WTC11 (cell line): ENCODE measurements around the gene LRFN2.

Experiments
- ZBTB43 ChIP-seq: sonication (generic); formaldehyde crosslinking; IDR thresholded peaks from 2 replicates; pipeline ENCODE4 v1.8.1; 2023; ENCODE audit warnings: mild to moderate bottlenecking, missing genetic modification reagents
- ZNF281 ChIP-seq: sonication (generic); formaldehyde crosslinking; IDR thresholded peaks from 2 replicates; pipeline ENCODE4 v1.8.0; 2023; ENCODE audit warnings: mild to moderate bottlenecking, missing genetic modification reagents

GRCh38 chr6:40586369-40587201 is 579 bp downstream of the LRFN2 start:
- TF ChIP-seq ZNF281 (CRISPR knock-in tag) (no peak), ZBTB43 (CRISPR knock-in tag) (no peak)
